Measurements from ENCODE around the gene CCDC88A. TPM values are rescaled to one million over a fixed set of nuclear protein-coding genes. Genes with fewer than 3 reads are reported as not detected.

The CCDC88A gene
- polyA plus RNA-seq, 1 of the 3 experiments (the other 2 are of a cell fraction), result 7.0 TPM

DNA sequence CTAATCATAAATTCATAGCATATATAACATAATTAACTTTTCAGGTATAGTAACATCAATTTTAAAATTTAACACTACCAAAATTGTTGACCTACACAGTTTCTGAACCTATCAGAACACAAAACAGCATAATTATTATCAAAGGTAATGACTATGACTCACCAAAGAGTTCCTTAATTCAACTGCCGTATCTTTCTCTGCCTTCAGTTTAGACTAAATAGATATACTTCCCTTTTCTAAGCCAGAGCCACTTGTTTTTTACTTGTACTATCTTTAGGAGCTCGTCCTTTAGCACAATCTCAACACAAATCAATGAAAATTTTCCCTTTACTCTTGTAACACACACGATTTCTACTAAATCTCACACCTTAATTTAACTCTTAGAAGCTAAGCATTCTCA lies 54.4 kb downstream of the CCDC88A start:
- Histone ChIP-seq H2AFZ (ENCODE audit: low read depth) (no peak overlapping the region), H3K27me3 (ENCODE audit: insufficient read depth) (no peaks in the 10 kb centered on the region), H3K36me3 (replicated peaks in 1 of 2; ENCODE audit: control insufficient read depth in 1 of 2, insufficient read depth in 2 of 2, low read length in 1 of 2) (peaks cover 7 to 18% of the 10 kb centered on the region in 2 experiments), H3K4me3 (ENCODE audit: low read depth in 2 of 2, low read length in 1 of 2) (no peak overlapping the region), H3K9me2 (no peaks in the 10 kb centered on the region), H3K27ac (ENCODE audit: low read depth in 2 of 2, low read length in 1 of 2) (peak overlapping the region in 1 of 2 experiments; percentile 63; a peak in 2 of 4 replicates), H3K79me2 (ENCODE audit: insufficient read depth) (no peaks in the 10 kb centered on the region; the same call in 1 of the 2 replicates), H3K4me1 (ENCODE audit: control insufficient read depth in 1 of 2, insufficient read depth in 2 of 2, low read depth in 1 of 2, low read length in 1 of 2) (peaks cover 0 to 5% of the 10 kb centered on the region in 2 experiments; a peak in 2 of 4 replicates), H3K4me2 (no peak overlapping the region), H3K9ac (no peak overlapping the region), H3F3A (replicated peaks; ENCODE audit: insufficient read depth) (peaks cover 16% of the 10 kb centered on the region), H4K20me1 (ENCODE audit: insufficient read depth) (no peaks in the 10 kb centered on the region), H3K9me3 (no peaks in the 10 kb centered on the region)
- DNase-seq, result no peak
- POLR2A ChIA-PET, result no interaction called here
- CTCF ChIA-PET, result no interaction called here
- WGBS (ENCODE audit: low lambda C conversion rate), result 91% methylated on average over 3 of the region's 3 CpGs
- no peak for TF ChIP-seq JUND (IDR thresholded peaks at IDR 0.05)
- TF ChIP-seq RCOR1 (IDR thresholded peaks at IDR 0.05; ENCODE audit: low read length), result no peak
- TF ChIP-seq RXRA (IDR thresholded peaks at IDR 0.05; ENCODE audit: borderline replicate concordance, low read depth), result no peak
- TF ChIP-seq NRF1 (IDR thresholded peaks at IDR 0.05; ENCODE audit: low read depth, low read length), result no peak
- no peak for TF ChIP-seq MEF2A (IDR thresholded peaks at IDR 0.05; ENCODE audit: borderline replicate concordance, low read depth)
- TF ChIP-seq FOXJ3 (CRISPR knock-in tag; IDR thresholded peaks at IDR 0.05), result no peak
- TF ChIP-seq, protein P1, sequence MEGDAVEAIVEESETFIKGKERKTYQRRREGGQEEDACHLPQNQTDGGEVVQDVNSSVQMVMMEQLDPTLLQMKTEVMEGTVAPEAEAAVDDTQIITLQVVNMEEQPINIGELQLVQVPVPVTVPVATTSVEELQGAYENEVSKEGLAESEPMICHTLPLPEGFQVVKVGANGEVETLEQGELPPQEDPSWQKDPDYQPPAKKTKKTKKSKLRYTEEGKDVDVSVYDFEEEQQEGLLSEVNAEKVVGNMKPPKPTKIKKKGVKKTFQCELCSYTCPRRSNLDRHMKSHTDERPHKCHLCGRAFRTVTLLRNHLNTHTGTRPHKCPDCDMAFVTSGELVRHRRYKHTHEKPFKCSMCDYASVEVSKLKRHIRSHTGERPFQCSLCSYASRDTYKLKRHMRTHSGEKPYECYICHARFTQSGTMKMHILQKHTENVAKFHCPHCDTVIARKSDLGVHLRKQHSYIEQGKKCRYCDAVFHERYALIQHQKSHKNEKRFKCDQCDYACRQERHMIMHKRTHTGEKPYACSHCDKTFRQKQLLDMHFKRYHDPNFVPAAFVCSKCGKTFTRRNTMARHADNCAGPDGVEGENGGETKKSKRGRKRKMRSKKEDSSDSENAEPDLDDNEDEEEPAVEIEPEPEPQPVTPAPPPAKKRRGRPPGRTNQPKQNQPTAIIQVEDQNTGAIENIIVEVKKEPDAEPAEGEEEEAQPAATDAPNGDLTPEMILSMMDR (IDR thresholded peaks at IDR 0.05), result no peak
- no peak for TF ChIP-seq USF2 (IDR thresholded peaks at IDR 0.05; ENCODE audit: borderline replicate concordance, low read depth, low read length)
- TF ChIP-seq, protein P2, sequence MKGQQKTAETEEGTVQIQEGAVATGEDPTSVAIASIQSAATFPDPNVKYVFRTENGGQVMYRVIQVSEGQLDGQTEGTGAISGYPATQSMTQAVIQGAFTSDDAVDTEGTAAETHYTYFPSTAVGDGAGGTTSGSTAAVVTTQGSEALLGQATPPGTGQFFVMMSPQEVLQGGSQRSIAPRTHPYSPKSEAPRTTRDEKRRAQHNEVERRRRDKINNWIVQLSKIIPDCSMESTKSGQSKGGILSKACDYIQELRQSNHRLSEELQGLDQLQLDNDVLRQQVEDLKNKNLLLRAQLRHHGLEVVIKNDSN (IDR thresholded peaks at IDR 0.05; ENCODE audit: borderline replicate concordance, low read depth), result no peak
- TF ChIP-seq REST (IDR thresholded peaks at IDR 0.05; ENCODE audit: low read depth, low read length), result no peak
- no peak for TF ChIP-seq POLR2AphosphoS5 (IDR thresholded peaks at IDR 0.05; ENCODE audit: low read depth, low read length)
- TF ChIP-seq ZBTB33 (IDR thresholded peaks at IDR 0.05; ENCODE audit: borderline replicate concordance, low read depth), result no peak
- TF ChIP-seq NFIC (IDR thresholded peaks at IDR 0.05; ENCODE audit: borderline replicate concordance), result no peak
- TF ChIP-seq, protein P3, sequence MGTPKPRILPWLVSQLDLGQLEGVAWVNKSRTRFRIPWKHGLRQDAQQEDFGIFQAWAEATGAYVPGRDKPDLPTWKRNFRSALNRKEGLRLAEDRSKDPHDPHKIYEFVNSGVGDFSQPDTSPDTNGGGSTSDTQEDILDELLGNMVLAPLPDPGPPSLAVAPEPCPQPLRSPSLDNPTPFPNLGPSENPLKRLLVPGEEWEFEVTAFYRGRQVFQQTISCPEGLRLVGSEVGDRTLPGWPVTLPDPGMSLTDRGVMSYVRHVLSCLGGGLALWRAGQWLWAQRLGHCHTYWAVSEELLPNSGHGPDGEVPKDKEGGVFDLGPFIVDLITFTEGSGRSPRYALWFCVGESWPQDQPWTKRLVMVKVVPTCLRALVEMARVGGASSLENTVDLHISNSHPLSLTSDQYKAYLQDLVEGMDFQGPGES (IDR thresholded peaks at IDR 0.05; ENCODE audit: low read depth, low read length), result no peak
- TF ChIP-seq PBX3 (IDR thresholded peaks at IDR 0.05), result no peak
- no peak for TF ChIP-seq EP300 (IDR thresholded peaks at IDR 0.05; ENCODE audit: borderline replicate concordance in 1 of 2, low read depth in 1 of 2, low read length in 1 of 2)
